Adrenal gland (tissue), 12 donors: Measurements from ENCODE around the gene PDCD7. TPM values are rescaled to one million over a fixed set of nuclear protein-coding genes. Genes with fewer than 3 reads are reported as not detected.
A peak's percentile ranks its signal among the peaks of the same experiment; 100 is the strongest.

ENCODE experiments used
- DNase-seq, 7 donors: peaks; one replicate each; pipeline ENCODE4 v3.0.0-alpha.2; 2019 to 2020
- H3K27ac ChIP-seq, 5 donors: fragments of 200-600 bp; sonication (generic) in 4 of 5; 1 replicate in 3 of 5; 2 replicates in 2 of 5; pipeline versions ENCODE4 v1.5.1 to v1.8.0; 2016 to 2020; ENCODE audit warnings: mild to moderate bottlenecking in 1 of 5
- H3K27me3 ChIP-seq: fragments of 200-600 bp; 2 replicates; pipeline ENCODE4 v1.8.0; 2021
- H3K36me3 ChIP-seq, 2 donors: fragments of 200-600 bp; replicated peaks in 1 of 2; 1 replicate in 1 of 2; 2 replicates in 1 of 2; pipeline versions ENCODE4 v1.5.1 to v1.8.0; 2018 to 2022
- H3K4me1 ChIP-seq, 2 donors: fragments of 200-600 bp; replicated peaks in 1 of 2; 1 replicate in 1 of 2; 2 replicates in 1 of 2; pipeline versions ENCODE4 v1.5.1 to v1.8.0; 2018 to 2021
- H3K4me3 ChIP-seq, 4 donors: fragments of 200-600 bp; sonication (generic) in 3 of 4; one replicate each; pipeline ENCODE4 v1.5.1; 2016 to 2018
- H3K9me3 ChIP-seq, 3 donors: fragments of 200-600 bp; sonication (generic) in 1 of 3; replicated peaks in 1 of 3; 1 replicate in 2 of 3; 2 replicates in 1 of 3; pipeline versions ENCODE4 v1.5.1 to v1.8.0; 2016 to 2021
- POLR2A ChIP-seq, 2 donors: fragments of 450-650 bp; IDR thresholded peaks; one replicate each; pipeline ENCODE4 v1.6.1; 2017; ENCODE audit warnings: antibody characterized with exemption in 2 of 2, mild to moderate bottlenecking in 2 of 2, moderate library complexity in 1 of 2
- WGBS, 4 donors: extraction: QIAGEN DNeasy Blood & Tissue Kit in 2 of 4; methylation state at CpG; one replicate each; pipeline versions ENCODE4 v1.1.5 to v1.1.7; 2013 to 2017; 5-methylcytosine and 5-hydroxymethylcytosine counted together
- intact Hi-C, 2 donors: fragments of 100-400 bp; cut with DNase I; formaldehyde crosslinking; loops; one replicate each; pipeline versions ENCODE4 v1.14.1 to v1.15.0; 2022 to 2023
- polyA plus RNA-seq, 3 donors: library from polyadenylated mRNA; stranded (reverse); fragments of 200-250 nt in 2 of 3; fragments of 350-450 nt in 1 of 3; fragmentation: Illumina TruSeq in 1 of 3; extraction: RNeasy Lipid Tissue Mini Kit (QIAGEN cat#74804) in 1 of 3; gene quantifications; one replicate each; pipeline ENCODE4 v1.2.3, GENCODE V29; 2013 to 2014
- total RNA-seq, 9 donors: library from RNA; depleted of rRNA in 4 of 9; stranded (reverse); fragments of >200 nt in 4 of 9; fragments of 120-200 nt in 1 of 9; fragmentation: NEBNext Ultra II Directional in 1 of 9; extraction: Animal tissue kit (Norgen Biotek cat#: 25700) in 1 of 9; gene quantifications; one replicate each; pipeline versions ENCODE4 v1.1.0 to v1.2.4, GENCODE V29; 2013 to 2023
- TF ChIP-seq, protein P1 (sequence below), 6 experiments: fragments of 450-650 bp in 4 of 6; fragments of 200-600 bp in 2 of 6; sonication (generic) in 1 of 6; IDR thresholded peaks; 1 replicate in 5 of 6; 2 replicates in 1 of 6; pipeline versions ENCODE4 v1.5.1 to v1.8.0; 2016 to 2021; ENCODE audit warnings: antibody characterized with exemption in 6 of 6, mild to moderate bottlenecking in 2 of 6, moderate library complexity in 1 of 6
- donor health status: healthy with polysubstance abuse.
- donor health status: Bipolar disorder and iron deficiency.
- donor health status: DM: yes; HTN: yes; CAD: no.
- donor health status: DM: no; HTN: no; CAD: no.
- donor health status: DM: no; HTN: no; CAD: no.
- donor health status: DM: yes; HTN: yes; CAD: no.

The PDCD7 gene
- total and polyA plus RNA-seq, 12 donors = 9.8 to 121 (median 18.9) TPM

DNA sequence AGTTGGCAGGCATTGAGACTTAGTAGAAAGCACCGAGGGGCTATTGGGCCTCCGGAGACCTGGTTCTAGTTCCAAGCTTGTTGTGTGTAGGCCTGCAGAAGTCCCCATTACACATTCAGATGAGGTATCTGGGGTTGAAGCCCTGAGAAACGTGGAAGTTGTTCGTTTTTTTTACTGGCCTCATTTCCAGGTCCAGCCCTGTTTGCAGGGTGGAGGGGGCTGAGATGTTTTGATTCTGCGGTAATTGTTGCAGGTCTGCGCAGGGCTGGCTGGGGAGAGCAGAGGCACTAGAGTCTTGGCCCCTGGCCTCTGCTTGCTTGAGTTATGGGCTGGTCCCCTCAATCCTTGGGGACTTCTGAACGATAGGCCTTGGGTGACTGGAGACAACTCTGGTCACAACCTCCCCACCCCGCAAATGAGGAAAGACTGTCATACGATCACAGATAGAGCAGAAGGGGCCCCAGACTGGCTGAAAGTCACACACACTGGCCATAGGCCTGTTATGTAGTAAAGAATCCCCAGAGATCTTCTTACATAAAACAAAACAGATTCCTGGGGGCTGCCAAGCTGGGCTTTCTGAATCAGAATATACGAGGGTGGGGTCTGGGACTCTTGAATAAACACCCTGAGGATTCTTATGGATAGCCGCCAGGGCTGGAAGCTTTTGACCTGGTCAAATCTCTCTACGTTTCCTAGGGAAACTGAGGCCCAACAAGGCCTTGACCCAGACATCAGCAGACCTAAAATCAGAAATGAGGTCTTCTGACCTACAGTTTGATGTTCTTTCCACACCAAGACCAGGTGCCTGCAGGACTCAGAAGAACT lies 41.5 kb downstream of the PDCD7 start:
- no peak for DNase-seq

DNA sequence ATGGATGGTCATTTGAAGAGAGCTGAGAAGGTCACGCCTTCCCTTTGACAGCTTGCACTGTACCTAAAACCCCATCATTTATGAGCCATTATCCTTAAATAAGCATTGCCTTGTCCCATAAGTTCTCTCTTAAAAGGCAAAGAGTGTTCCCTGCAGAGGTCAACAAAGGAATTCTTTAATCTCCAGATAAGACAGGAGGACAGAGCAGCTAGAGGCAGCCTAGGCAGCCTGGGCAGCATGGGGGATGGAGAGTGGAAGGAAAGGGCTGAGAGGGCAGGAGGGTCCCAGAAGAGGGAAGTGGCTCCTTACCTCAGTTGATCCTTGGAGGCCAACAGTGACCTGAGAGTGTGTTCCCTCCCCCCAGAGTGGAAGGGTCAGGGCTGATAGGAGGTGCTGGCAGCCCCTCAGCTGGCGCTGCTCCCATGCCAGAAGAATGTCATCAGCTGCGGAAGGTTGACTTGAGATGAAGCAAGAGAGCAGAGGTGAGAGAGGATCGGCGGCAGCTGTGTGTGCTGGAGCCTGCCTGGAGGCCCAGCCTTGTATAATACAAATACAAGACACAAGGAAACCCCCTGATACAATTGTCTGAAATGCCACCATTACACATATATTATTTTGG lies 44.3 kb downstream of the PDCD7 start:
- H3K36me3 ChIP-seq = no peaks in the 10 kb centered on the region
- H3K4me1 ChIP-seq = peaks cover 0 to 6% of the 10 kb centered on the region in 2 donors
- DNase-seq = peak in 6 of 7 donors; percentile 36 to 76 (median 69)
- 36 to 43% (median 41%) methylated on average over 5 of the region's 5 CpGs for WGBS, 4 donors
- no peaks in the 10 kb centered on the region for H3K9me3 ChIP-seq
- intact Hi-C loops = no loop called here
- H3K4me3 ChIP-seq = no peak overlapping the region
- TF ChIP-seq, protein P1, sequence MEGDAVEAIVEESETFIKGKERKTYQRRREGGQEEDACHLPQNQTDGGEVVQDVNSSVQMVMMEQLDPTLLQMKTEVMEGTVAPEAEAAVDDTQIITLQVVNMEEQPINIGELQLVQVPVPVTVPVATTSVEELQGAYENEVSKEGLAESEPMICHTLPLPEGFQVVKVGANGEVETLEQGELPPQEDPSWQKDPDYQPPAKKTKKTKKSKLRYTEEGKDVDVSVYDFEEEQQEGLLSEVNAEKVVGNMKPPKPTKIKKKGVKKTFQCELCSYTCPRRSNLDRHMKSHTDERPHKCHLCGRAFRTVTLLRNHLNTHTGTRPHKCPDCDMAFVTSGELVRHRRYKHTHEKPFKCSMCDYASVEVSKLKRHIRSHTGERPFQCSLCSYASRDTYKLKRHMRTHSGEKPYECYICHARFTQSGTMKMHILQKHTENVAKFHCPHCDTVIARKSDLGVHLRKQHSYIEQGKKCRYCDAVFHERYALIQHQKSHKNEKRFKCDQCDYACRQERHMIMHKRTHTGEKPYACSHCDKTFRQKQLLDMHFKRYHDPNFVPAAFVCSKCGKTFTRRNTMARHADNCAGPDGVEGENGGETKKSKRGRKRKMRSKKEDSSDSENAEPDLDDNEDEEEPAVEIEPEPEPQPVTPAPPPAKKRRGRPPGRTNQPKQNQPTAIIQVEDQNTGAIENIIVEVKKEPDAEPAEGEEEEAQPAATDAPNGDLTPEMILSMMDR (IDR thresholded peaks at IDR 0.05) = no peak
- TF ChIP-seq POLR2A (IDR thresholded peaks at IDR 0.05) = no peak
- peak overlapping the region in 1 of 5 donors; percentile 58 for H3K27ac ChIP-seq
- H3K27me3 ChIP-seq = no peaks in the 10 kb centered on the region

More for the DNA sequence above, 41.5 kb downstream of the PDCD7 start:
- 76 to 84% (median 81%) methylated on average over 9 to 12 of the region's 12 CpGs for WGBS, 4 donors
- Histone ChIP-seq H3K27me3 (no peaks in the 10 kb centered on the region), H3K9me3 (no peaks in the 10 kb centered on the region), H3K4me1 (peaks cover 0 to 17% of the 10 kb centered on the region in 2 donors), H3K36me3 (peaks cover 0 to 3% of the 10 kb centered on the region in 2 donors), H3K27ac (no peak overlapping the region), H3K4me3 (no peak overlapping the region)
- intact Hi-C loops = loop anchor here in 1 of 2 donors (10.0 kb wide), 1 partner anchor 47 kb away; the partner anchor contains the start of gene SLC51B
- TF ChIP-seq, protein P1 (IDR thresholded peaks at IDR 0.05) = no peak
- TF ChIP-seq POLR2A (IDR thresholded peaks at IDR 0.05) = no peak

DNA sequence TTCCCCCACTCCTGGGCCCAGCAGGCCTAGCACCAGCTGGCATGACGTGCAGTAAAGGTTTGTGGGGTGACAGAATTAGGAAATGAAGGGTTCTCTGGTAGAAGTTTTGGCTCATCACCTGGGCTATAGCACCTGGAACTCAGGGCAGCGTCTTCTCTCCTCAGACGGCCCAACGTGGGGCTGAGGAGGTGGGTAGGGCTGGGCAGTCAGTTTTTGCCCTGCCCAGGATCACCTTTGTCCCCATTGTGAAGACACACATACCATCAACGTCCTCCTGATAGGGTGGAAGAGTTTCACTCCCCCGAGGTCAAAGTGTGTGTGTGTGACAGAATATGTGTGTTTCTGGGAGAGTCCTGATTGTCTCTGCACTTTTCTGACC lies 45.0 kb downstream of the PDCD7 start:
- peak overlapping the region in 1 of 5 donors; percentile 58 for H3K27ac ChIP-seq
- no peak overlapping the region for H3K4me3 ChIP-seq
- DNase-seq = no peak
- no peaks in the 10 kb centered on the region for H3K27me3 ChIP-seq
- 78 to 82% (median 81%) methylated on average over 6 of the region's 6 CpGs for WGBS, 4 donors
- peaks cover 0 to 6% of the 10 kb centered on the region in 2 donors for H3K4me1 ChIP-seq
- H3K36me3 ChIP-seq = no peaks in the 10 kb centered on the region
- intact Hi-C loops = no loop called here
- TF ChIP-seq, protein P1 (IDR thresholded peaks at IDR 0.05) = no peak
- TF ChIP-seq POLR2A (IDR thresholded peaks at IDR 0.05) = no peak
- H3K9me3 ChIP-seq = no peaks in the 10 kb centered on the region

DNA sequence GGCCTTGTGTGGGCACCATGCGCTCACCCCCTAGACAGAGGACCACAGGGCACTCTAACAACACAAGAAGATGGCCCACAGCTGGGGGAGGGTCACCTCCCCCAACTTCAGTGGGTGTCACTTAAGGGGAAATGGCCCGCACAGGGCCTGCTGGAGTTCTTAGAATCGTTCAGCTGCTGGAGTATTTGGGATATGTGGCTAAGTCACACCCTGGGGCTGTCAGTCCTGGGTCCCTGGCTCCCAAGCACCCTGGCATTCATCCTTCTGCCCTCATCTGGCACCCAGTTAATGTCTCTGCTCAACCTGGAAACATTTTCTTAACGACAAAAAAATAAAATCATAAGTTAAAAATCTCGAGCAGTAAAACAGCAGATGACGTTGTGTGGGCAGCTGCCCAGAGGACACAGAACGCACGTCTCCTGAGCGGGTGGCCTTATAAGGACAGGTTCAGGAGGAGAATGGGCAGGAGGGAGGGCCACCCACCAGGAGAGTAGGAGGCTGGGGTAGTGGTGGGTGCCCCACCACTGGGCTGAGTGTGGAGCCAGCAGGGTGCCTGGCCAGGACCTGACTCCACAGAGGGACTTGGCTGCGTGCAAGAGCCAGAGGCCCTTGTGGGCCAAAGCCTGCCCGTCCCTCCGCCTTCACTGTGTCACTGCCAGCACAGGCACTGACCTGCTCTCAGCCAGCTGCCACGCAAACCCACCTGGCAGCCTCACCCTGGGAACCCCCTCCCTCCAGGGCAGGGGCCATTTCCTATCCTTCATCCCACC lies 45.5 kb downstream of the PDCD7 start:
- WGBS, 4 donors = 75 to 88% (median 82%) methylated on average over 11 to 13 of the region's 13 CpGs
- intact Hi-C loops = no loop called here

More for the DNA sequence above, 45.5 kb downstream of the PDCD7 start:
- TF ChIP-seq, protein P1 (IDR thresholded peaks at IDR 0.05) = no peak
- TF ChIP-seq POLR2A (IDR thresholded peaks at IDR 0.05) = no peak
- Histone ChIP-seq H3K9me3 (no peaks in the 10 kb centered on the region), H3K36me3 (no peaks in the 10 kb centered on the region), H3K4me3 (no peak overlapping the region), H3K27ac (peak overlapping the region in 1 of 5 donors; percentile 58), H3K4me1 (peaks cover 0 to 6% of the 10 kb centered on the region in 2 donors), H3K27me3 (no peaks in the 10 kb centered on the region)
- DNase-seq = peak in 1 of 7 donors; percentile 66
